NCI-H1436 treated with DMSO at 0.1 percent for 48 hours (cell line): ENCODE measurements around the gene SP140L.
"Not testable (repeated sequence)": the region's sequence is repeated elsewhere in the genome, so short reads cannot be mapped to it uniquely, and the experiment has no call there.

Experiments
- DNase-seq: peaks from one replicate; lab custom pipeline; 2025; lab: John Stamatoyannopoulos, UW

The SP140L gene

DNA sequence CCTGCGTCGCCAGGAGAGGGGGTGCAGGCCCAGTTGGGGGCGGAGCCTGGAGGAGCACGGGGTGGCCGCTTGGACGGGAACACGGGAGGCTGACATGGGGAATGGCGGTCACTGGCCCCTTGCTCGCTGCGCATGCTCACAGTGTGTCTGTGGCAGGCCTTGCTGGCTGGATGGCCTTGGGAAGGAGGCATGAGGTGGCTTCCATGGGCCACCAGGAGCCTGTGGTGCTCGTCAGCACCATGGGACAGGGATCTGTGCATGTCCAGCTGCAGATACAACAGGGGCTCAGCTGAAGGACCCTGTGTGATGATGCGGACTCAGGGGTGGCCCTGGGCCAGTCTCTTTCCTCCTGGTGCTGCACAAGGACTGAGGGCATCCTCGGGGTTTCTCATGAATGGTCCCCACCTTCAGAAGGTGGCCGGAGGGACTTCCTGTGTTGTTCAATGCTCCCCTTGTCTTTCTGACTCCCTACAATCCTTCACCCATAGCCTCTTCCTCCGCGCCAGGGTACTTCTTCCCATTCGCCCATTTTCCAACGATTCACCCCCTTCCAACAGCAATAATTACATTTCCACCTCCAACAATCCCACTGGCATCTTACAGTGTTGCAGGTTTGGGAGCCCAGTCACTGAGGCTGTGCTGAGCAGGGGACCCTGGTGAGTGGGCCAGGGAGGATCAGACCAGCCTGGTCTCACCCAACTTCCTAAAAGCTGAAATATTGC, 3.4 kb upstream of the SP140L start:
- DNase-seq, result no peak

DNA sequence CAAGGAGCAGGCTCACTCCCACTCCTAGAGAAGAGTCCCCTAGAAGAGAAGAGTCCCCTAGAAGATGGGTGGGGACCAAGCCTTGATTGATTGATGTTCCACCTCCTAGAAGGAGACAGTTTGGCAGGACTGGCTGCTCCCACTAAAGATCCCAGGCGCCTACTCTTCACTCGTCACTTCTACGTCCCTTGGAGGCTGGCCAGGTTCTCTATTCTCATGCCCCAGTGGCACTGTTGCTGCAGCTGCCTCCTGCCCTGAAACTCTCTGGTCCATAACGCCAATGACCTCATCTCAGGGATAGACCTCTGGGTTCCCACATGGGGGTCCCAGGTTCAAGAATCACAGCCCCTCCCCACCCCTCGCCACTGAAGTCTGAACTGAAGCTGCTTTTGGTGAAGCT, 2.5 kb upstream of the SP140L start:
- DNase-seq, result no peak

DNA sequence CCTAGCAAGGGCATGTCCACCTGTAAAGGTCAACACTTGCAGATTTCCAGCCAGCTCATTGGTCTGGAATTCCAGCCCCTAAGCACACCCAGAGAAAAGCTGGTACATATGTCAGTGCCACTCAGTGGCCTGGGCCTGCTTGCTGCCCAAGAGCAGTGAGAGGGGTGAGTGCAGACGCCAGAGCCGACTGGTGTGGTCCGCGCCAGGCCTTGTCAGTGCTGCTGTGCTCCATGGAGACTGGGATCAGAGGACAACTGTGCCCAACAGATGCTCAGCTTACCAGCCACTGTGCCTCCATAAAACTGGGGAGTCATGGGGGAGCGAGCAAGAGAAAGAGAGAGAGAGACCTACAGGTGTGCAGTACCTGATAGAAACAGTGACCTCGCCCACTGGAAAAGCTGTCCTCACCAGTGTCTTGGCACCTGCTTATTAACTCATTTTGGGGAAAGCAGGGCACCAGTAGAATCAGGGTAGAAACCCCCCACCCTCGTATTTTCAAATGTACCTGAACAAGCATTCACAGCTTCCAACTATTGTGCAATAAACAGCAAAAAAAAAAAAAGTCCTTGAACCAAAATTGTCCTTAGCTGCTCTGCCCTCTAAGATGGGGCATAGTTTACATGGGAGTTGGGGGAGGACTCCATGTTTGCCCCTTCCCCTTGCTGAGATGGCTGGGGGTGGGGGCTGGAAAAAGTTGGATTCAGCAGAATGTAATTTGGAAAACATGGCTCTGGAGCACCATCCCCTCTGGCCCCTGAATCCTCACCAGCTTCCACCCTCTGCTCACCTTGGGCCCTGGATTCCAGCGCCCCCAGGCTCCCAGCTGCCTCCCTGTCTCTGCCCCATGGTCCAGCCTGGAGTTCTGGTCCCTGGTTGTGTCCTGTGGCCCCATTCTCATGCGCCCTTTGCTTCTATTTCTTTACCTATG, 1.4 kb upstream of the SP140L start:
- no peak for DNase-seq

DNA sequence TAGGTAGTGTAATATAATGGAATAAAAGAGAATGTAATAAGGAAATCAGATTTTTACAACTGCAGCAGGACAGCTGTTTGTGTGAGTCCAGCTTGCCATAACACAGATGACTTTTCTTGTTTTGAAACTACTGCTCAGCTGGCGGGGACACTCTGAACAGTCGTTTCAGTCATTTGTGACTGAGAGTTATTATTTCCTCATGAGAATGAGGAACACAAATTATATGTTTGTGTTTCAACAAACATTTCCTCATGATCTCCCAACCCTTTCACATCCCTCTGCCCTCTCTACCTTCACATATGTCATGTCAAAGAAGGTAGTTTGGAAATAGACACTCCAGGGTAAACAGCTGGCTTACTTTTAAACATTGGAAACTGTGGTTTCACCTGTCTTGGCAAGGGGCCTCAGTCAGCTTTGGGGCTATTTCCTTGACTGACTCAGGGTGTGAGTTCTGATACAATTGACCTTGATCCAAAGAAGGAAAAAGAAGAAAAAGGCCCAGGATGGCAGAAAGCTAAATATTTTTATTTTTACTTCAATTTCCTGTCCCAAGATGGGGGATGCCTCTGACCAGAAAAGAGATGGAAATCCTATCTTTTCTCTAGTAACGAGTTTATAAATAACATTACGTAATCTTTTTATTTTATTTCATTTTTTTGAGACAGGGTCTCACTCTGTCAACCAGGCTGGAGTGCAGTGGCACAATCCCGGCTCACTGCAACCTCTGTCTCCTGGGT, 593 bp downstream of the SP140L start:
- no peak for DNase-seq

DNA sequence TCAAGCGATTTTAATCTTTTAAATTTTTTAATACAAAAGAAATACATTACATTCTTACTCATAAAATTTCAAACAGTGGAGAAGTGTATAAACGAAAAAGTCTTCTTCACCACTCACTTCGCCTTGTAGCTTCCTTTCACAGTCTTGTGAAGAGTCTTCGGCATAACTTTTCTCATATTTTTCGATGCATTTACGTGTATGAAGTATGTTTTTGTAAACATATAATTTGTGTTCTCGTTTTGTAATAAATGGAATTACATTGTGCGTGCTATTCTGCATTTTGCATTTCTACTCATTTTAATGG, 1.1 kb downstream of the SP140L start:
- no peak for DNase-seq

DNA sequence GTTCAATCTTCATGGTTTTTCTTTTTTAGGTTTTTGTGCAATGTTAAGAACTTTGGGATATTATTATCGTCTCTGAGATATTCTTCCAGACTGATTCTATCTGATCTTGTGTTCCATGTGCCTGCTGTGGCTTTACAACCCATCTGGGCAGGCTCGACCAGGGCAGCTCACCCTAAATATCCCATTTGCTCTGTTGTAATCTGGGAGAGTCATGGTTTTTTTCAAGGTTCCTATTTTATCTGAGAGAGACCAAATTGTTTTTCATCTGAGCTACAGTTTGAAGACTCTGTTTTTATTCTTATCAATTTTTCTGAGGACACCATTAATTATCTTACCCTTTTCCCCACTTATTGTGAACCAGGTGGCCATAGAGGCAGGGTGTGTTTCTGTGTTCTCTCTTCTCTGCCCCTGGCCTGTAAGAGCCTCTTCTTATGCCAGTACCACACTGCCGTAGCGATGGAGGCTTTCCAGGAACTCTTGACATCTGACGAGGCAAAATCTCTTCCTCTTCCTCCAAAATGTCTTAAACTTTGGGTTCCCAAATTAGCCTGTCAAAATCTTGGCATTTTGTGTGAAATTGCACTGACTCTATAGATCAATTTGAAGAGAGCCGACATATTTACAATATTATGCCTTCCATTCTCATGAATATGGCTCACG, 3.1 kb downstream of the SP140L start:
- DNase-seq, result no peak

DNA sequence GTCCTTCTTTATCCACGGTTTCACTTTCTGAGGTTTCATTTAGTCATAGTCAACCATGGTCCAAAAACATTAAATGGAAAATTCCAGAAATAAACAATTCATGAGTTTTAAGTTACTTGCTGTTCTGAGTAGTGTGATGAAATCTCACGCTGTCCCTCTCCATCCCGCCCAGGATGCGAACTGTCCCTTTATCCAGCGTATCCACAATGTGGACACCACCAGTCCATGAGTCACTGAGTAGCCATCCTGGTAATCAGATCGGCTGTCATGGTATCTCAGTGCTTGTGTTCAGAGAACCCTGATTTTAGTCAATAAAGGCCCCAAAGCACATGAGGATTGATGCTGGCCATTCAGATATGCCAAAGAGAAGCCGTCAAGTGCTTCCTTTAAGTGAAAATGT, 3.7 kb downstream of the SP140L start:
- no peak for DNase-seq

DNA sequence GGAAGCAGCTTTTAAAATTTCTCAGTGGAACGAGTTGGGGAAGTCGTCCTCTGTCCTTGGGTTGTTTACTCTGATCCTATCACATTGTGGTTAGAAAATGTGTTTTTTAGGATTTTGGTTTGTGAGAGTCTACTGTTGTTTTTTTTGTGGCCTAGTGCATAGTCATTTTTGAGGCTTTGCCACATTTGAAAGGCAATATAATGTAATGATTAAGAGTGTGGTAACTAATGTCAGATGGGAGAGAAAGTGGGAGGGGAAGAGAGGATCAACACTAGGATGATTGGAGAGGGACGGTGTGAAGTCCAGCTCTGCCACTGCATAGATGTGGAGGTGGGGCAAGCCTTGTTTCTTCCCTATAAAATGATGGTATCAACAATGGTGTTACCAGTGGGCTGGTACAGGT, 8.5 kb downstream of the SP140L start:
- DNase-seq, result no peak

DNA sequence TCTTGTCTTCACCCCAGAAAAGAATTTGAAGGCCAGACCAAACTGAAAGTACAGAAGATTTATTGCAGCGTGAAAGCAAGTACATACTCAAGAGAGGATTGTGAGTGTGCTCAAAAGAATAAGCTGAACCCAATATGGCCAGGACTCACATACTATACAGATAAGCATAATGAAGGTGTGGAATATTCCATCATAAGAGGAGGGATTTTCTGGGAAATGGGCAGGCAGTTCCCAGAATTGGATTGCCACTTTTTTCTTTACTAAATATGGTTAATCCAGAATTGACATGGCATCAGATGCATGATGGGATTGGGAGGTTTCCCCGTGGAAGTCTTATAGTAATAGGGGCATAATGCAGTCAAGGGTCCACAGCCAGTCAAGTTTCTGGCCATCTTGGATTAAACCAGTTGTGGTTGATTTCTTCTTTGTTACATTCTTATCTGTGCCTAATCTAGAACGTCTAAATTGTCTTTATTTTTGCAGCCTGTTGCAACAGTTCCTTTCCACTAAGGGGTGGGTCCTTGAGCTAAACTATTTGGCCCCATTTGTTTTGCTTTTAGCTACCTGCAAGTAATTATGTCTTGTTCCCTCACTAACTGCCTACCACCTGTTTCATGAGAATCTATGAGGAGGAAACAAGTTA, 9.0 kb downstream of the SP140L start:
- DNase-seq, result no peak

DNA sequence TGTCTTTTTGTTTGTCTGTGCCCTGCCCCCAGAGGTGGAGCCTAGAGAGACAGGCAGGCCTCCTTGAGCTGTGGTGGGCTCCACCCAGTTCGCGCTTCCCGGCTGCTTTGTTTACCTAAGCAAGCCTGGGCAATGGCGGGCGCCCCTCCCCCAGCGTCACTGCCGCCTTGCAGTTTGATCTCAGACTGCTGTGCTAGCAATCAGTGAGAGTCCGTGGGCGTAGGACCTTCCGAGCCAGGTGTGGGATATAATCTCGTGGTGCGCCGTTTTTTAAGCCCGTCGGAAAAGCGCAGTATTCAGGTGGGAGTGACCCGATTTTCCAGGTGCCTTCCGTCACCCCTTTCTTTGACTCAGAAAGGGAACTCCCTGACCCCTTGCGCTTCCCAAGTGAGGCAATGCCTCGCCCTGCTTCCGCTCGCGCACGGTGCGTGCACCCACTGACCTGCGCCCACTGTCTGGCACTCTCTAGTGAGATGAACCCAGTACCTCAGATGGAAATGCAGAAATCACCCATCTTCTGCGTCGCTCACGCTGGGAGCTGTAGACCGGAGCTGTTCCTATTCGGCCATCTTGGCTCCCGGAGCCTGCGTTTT, 15.0 kb downstream of the SP140L start:
- DNase-seq, result not testable (repeated sequence)

DNA sequence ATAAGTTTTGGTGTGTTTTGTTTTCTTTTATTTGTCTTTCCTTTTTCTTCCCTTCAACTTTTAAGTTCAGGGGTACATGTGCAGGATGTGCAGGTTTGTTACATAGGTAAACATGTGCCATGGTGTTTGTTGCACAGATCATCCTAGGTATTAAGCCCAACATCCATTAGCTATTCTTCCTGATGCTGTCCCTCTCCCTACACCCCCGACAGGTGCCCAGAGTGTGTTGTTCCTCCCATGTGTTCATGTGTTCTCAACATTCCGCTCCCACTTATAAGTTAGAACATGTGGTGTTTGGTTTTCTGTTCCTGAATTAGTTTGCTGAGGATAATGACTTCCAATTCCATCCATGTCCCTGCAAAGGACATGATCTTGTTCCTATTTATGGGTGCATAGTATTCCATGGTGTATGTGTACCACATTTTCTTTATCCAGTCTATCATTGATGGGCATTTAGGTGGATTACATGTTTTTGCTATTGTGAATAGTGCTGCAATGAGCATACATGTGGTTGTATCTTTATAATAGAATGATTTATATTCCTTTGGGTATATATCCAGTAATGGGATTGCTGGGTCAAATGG, 16.1 kb downstream of the SP140L start:
- not testable (repeated sequence) for DNase-seq

DNA sequence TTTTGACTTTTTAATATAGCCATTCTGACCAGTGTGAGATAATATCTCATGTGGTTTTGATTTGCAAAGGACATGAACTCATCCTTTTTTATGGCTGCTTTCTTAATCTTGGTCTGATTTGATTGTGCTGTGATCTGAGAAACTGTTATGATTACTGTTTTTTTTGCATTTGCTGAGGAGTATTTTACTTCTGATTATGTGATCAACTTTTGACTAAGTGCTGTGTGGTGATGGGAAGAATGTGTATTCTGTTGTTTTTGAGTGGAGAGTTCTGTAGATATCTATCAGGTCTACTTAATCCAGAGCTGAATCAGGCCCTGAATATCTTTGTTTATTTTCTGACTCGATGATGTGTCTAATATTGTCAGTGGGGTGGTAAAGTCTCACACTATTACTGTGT, 16.8 kb downstream of the SP140L start:
- no peak for DNase-seq

DNA sequence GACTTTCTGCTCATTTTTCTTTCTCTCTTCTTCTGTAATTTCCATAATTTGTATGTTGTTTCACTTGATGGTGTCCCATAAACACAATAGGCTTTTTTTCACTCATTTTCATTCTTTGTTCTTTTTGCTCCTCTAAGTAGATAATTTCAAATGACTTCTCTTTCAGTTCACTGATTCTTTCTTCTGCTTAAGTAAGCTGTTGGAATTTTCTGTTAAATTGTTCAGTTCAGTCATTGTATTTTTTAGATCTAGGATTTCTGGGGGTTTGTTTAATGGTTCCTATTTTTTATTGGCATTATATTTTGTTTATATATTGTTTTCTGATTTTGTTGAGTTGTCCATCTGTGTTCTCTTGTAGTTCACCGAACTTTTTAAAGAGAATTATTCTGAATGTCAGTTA, 19.5 kb downstream of the SP140L start:
- DNase-seq, result no peak

DNA sequence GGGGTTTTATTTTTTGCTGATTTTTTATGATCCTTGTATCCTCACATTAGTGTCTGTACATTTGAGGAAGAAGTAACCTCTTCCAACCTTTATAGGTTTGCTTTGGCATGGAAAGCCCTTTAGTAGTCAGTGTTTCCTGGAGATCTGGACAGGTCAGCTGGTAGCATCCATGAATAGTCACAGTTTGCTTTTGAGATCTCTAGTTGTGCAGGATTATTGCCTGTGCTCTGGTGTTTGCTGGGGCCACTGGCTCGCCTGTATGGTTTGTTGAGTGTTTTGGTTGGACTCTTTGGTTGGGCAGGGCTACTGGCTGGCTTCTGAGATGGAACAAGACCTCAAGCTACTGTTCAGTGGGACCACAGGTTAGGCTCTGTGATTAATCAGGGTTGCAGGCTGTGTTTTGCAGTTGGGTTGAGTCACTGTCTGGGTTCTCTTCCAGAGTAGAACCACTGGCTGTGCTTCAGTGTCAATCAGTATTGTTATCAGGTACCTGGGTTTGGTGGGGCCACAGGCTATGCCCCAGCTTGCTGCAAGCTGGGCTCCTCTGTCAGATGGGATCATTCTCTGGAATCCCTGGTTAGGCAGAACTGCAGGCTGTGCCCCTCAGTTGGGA, 20.0 kb downstream of the SP140L start:
- no peak for DNase-seq

DNA sequence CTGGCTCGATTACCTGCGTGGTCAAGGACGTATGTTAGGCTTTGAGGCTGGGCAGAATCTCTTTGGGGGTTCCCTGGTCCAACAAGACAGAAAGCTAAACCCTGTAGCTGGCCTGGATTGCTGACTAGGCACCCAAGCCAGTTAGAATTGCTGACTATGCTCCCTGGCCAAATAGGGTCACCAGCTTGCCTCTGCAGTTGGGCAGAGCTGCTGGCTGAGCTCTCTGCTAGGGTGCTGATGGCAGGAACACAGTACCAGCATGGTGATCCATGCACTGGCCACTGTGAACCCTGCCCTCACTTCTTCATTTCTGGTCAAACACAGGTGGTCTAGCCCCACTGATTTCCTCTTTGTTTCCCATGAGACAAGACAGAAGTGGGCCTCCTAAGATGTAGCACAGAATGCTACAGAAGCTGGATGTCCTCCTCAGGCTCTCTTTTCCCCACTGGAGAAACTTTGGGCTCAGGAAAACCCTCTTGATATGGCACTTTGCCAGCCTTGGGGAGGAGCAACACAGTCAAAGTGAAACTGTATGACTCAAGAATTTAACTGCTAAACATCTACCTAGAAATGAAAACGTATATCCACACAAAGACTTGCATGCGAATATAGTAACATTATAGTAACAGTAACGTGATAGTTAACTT, 20.8 kb downstream of the SP140L start:
- no peak for DNase-seq

DNA sequence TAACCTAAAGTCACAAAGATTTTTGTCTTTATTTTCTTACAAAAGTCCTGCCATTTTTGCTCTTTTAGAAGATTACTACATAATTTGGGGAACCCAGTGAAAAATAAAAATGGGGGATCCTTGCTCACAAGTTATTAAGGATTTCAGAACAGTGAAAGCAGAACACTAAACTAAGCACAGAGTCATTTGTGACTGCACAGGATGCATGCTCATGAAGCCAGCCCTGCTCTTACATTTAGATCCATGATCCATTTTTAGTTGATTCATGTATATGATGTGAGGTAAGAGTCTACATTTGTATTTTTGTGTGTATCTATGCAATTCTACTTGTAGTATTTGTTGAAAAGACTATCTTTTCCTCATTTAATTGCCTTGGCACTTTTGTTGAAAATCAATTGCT, 21.8 kb downstream of the SP140L start:
- no peak for DNase-seq

DNA sequence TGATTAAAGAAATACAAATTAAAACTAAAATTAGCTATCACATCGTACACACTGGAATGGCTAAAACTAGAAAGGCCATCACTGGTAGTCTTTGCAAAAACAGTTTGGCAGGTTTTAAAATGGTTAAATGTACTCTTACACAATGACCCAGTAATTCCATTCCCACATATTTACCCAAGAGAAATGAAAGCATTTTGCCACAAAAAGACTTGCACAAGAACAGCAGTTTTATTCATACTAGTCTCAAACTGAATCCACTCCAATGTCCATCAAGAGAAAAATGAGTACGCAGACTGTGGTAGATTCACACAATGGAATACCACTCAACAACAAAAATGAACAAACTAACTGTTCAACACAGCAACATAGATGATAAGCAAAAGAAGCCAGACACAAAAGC, 29.1 kb downstream of the SP140L start:
- DNase-seq, result no peak

DNA sequence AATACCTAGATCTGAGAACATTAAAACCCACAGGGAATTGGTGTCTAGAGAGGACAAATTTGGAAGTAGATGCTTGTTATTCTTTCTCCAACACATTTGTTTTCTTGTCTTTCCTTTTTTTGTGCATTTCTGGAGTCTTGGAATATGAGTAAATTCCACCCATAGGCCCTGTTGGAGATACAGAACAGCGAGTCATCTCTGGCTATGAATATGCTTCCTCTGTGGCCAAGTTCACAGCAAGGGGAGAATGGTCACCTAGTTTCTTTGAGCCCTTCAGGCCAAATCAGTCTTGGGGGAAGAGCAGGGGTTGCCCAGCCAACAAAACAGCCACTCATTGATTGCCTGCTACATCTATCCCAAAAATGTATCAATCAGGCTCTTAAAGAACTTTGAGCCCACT, 31.3 kb downstream of the SP140L start:
- no peak for DNase-seq

DNA sequence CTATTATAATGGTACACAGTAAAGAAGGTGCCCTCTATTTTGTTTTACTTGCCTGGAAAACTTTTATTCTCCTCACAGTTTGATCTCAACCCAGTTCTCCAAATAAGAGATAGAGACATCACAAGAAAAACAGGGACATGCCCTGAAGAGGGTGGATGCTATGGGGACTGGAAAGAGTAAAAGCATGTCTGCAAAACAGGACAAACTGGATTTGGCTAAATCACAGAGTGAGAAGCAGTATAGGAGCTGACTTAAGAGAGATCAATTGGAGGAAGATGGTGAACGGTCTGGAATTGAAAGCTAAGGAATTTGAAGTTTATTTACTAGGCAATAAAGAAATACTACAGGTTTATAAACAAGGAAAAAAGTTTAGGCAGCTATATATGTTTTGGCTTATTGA, 33.0 kb downstream of the SP140L start:
- DNase-seq, result no peak

DNA sequence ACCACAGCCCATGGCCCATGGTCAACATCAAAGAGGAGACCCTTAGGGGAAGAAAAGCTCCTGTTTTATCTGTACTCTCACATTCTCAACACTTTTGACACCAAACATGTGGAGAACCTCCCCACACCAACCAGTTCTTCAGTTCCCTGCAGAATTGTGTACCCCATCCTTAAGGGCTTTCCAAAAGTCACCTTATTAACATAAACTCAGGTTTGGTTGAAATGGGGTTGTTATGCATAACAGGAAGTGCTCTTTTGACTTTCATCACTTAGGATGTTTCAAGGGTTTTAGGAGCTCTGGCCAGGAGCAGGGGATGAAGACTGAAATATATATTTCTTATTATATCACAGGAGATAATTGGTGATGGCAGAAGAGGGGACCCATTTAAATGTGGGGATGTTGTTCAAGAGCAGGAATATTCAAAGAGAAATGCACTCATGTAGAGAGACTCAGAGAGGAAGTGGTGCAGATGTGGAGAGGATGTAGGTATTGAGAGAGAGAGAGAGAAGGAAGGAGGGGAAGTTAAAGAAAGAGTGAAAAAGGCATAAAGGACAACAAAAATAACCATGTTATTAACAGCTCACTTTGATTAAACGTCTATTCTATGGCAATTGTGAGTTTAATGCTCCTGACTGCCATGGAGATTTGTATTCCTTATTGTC, 35.2 kb downstream of the SP140L start:
- no peak for DNase-seq
